Panc1 (cell line): Measurements from ENCODE around the gene SLC25A6.

Experiments
- CTCF ChIP-seq: fragments of 450-650 bp; IDR thresholded peaks from 2 replicates; pipeline ENCODE4 v1.5.1; 2017; ENCODE audit warnings: mild to moderate bottlenecking
- POLR2AphosphoS5 ChIP-seq: IDR thresholded peaks from 2 replicates; pipeline ENCODE4 v1.6.1; 2012; ENCODE audit warnings: mild to moderate bottlenecking, low read depth, low read length, moderate library complexity
- REST ChIP-seq, 2 experiments: IDR thresholded peaks; 2 replicates each; pipeline ENCODE4 v1.6.1; 2011 to 2012; ENCODE audit warnings: low read depth in 2 of 2, control low read depth in 1 of 2, low read length in 1 of 2, mild to moderate bottlenecking in 1 of 2, moderate library complexity in 1 of 2; ENCODE audit not compliant: insufficient read depth in 1 of 2
- SIN3A ChIP-seq: IDR thresholded peaks from 2 replicates; pipeline ENCODE4 v1.6.1; 2012; ENCODE audit warnings: low read depth, mild to moderate bottlenecking, low read length, moderate library complexity, borderline replicate concordance; ENCODE audit not compliant: insufficient read depth
- TCF7L2 ChIP-seq: IDR thresholded peaks from 2 replicates; pipeline ENCODE4 v1.6.1; 2011; ENCODE audit warnings: mild to moderate bottlenecking, low read depth, low read length, inconsistent platforms

GRCh38 chrX:1394731-1395501, 3.0 kb upstream of the SLC25A6 start:
- TF ChIP-seq CTCF (no peak), TCF7L2 (no peak), POLR2AphosphoS5 (no peak), SIN3A (no peak), REST (IDR thresholded peaks at IDR 0.05; ENCODE audit: insufficient read depth in 1 of 2, low read depth in 2 of 2, low read length in 1 of 2) (no peak)
